ENCODE results near the gene ABCD1. TPM values are rescaled to one million over a fixed set of nuclear protein-coding genes. Genes with fewer than 3 reads are reported as not detected.

The ABCD1 gene
- polyA plus RNA-seq, 2 of the 4 experiments (the other 2 are of a cell fraction), result 1.7 to 3.8 TPM

- no peak overlapping the region for H3K4me3 ChIP-seq
- H3K9me3 ChIP-seq, result no peaks in the 10 kb centered on the region
- TF ChIP-seq REST (IDR thresholded peaks at IDR 0.05) (no peak), HOXB13 (CRISPR knock-in tag; IDR thresholded peaks at IDR 0.05; ENCODE audit: low read depth) (no peak), POLR2A (IDR thresholded peaks at IDR 0.05; ENCODE audit: low read length) (no peak), ESRRA (IDR thresholded peaks at IDR 0.05; ENCODE audit: borderline replicate concordance, low read length) (no peak), PHF8 (IDR thresholded peaks at IDR 0.05; ENCODE audit: borderline replicate concordance, low read depth) (no peak), ZSCAN20 (CRISPR knock-in tag; IDR thresholded peaks at IDR 0.05) (no peak), RCOR1 (IDR thresholded peaks at IDR 0.05; ENCODE audit: low read depth, low read length) (no peak), JUNB (IDR thresholded peaks at IDR 0.05) (no peak), CEBPB (IDR thresholded peaks at IDR 0.05) (no peak), FOSB (CRISPR knock-in tag; IDR thresholded peaks at IDR 0.05) (no peak), SMC3 (IDR thresholded peaks at IDR 0.05) (no peak), HES2 (IDR thresholded peaks at IDR 0.05) (no peak)
- ATAC-seq (no peak), DNase-seq (ENCODE audit: low read depth in 1 of 2, low spot score in 1 of 2) (no peak), FAIRE-seq (no peak)
- H3K4me1 ChIP-seq, result no peaks in the 10 kb centered on the region
- no peak overlapping the region for H3K27ac ChIP-seq
- CTCF ChIA-PET, result interaction anchor here (2.2 kb wide), 1 partner anchor 13 kb away, joined by 7 read pairs; the partner anchor contains the start of gene PLXNB3
- POLR2A ChIA-PET, result no interaction called here
- H3K4me2 ChIP-seq, result no peak overlapping the region
- 39% methylated on average over 11 of the region's 12 CpGs for WGBS (ENCODE audit: missing lambda C conversion rate)
Measured at GRCh38 chrX:153750127-153750774, 25.6 kb downstream of the ABCD1 start.

GRCh38 chrX:153755136-153755535 lies 30.5 kb downstream of the ABCD1 start:
- no peaks in the 10 kb centered on the region for H3K4me1 ChIP-seq
- peaks cover 9% of the 10 kb centered on the region for H3K9me3 ChIP-seq
- H3K4me2 ChIP-seq, result no peak overlapping the region
- no peak overlapping the region for H3K4me3 ChIP-seq
- no peak overlapping the region for H3K27ac ChIP-seq
- 47% methylated on average over 1 of the region's 1 CpG for WGBS (ENCODE audit: missing lambda C conversion rate)
- no peak for TF ChIP-seq JUNB (IDR thresholded peaks at IDR 0.05)
- TF ChIP-seq PHF8 (IDR thresholded peaks at IDR 0.05; ENCODE audit: borderline replicate concordance, low read depth), result no peak
- no peak for TF ChIP-seq NPAS2 (CRISPR knock-in tag; IDR thresholded peaks at IDR 0.05; ENCODE audit: borderline replicate concordance)
- no peak for TF ChIP-seq KDM5A (IDR thresholded peaks at IDR 0.05)
- TF ChIP-seq SMC3 (IDR thresholded peaks at IDR 0.05), result no peak
- TF ChIP-seq ZNF302 (CRISPR knock-in tag; IDR thresholded peaks at IDR 0.05), result no peak
- no peak for TF ChIP-seq JUN (IDR thresholded peaks at IDR 0.05)
- no peak for TF ChIP-seq ESRRA (IDR thresholded peaks at IDR 0.05; ENCODE audit: borderline replicate concordance, low read length)
- no peak for TF ChIP-seq ZSCAN20 (CRISPR knock-in tag; IDR thresholded peaks at IDR 0.05)
- no peak for TF ChIP-seq HOXB13 (CRISPR knock-in tag; IDR thresholded peaks at IDR 0.05; ENCODE audit: low read depth)
- TF ChIP-seq POLR2AphosphoS2 (conservative IDR thresholded peaks at IDR 0.05; ENCODE audit: low read length), result no peak
- no peak for TF ChIP-seq PBX3 (IDR thresholded peaks at IDR 0.05)
- TF ChIP-seq EHF (CRISPR knock-in tag; IDR thresholded peaks at IDR 0.05), result no peak
- TF ChIP-seq HOXA7 (CRISPR knock-in tag; IDR thresholded peaks at IDR 0.05), result no peak
- no peak for TF ChIP-seq HOXB5 (CRISPR knock-in tag; IDR thresholded peaks at IDR 0.05)
- TF ChIP-seq FOSL2 (IDR thresholded peaks at IDR 0.05), result no peak
- TF ChIP-seq FOSL2 (CRISPR knock-in tag; IDR thresholded peaks at IDR 0.05), result no peak
- TF ChIP-seq BCL3 (IDR thresholded peaks at IDR 0.05), result no peak
- no peak for TF ChIP-seq RARB (CRISPR knock-in tag; IDR thresholded peaks at IDR 0.05)
- no peak for TF ChIP-seq CEBPB (IDR thresholded peaks at IDR 0.05)
- TF ChIP-seq MAZ (IDR thresholded peaks at IDR 0.05; ENCODE audit: borderline replicate concordance, low read depth, low read length), result no peak
- ATAC-seq (no peak), FAIRE-seq (no peak), DNase-seq (ENCODE audit: low read depth in 1 of 2, low spot score in 1 of 2) (no peak)
- POLR2A ChIA-PET, result no interaction called here
- CTCF ChIA-PET, result interaction anchor here (1.5 to 2.8 kb wide), 2 partner anchors 8 to 145 kb away, joined by 4 to 17 read pairs; partner anchors contain the start of gene PLXNB3

Measured in A549 (cell line).